Mesothelial cell of epicardium (in vitro differentiated cells): ENCODE measurements around the gene NFE2L1. TPM values are rescaled to one million over a fixed set of nuclear protein-coding genes. Genes with fewer than 3 reads are reported as not detected.

Experiments
- DNase-seq, 2 experiments: peaks; one replicate each; pipeline ENCODE4 v3.0.0; 2021; ENCODE audit warnings: low spot score in 2 of 2; ENCODE audit not compliant: unreplicated experiment in 2 of 2
- H3K27ac Mint-ChIP-seq: 2 replicates; pipeline ENCODE4 v1.8.0; 2021; ENCODE audit warnings: mixed read lengths
- H3K27me3 Mint-ChIP-seq: 2 replicates; pipeline ENCODE4 v1.8.0; 2021; ENCODE audit warnings: low read depth, mixed read lengths
- H3K36me3 Mint-ChIP-seq: 2 replicates; pipeline ENCODE4 v1.8.0; 2021; ENCODE audit warnings: mixed read lengths
- H3K4me1 Mint-ChIP-seq: 2 replicates; pipeline ENCODE4 v1.8.0; 2021; ENCODE audit warnings: mixed read lengths
- H3K4me3 Mint-ChIP-seq: 2 replicates; pipeline ENCODE4 v1.8.0; 2021; ENCODE audit warnings: mild to moderate bottlenecking, moderate library complexity, mixed read lengths
- H3K9me3 Mint-ChIP-seq: 2 replicates; pipeline ENCODE4 v1.8.0; 2021; ENCODE audit warnings: mixed read lengths
- CTCF ChIP-seq: fragments of 200-600 bp; sonication (generic); IDR thresholded peaks from one replicate; pipeline ENCODE4 v1.5.0; 2021; ENCODE audit warnings: antibody characterized with exemption; ENCODE audit not compliant: unreplicated experiment
- total RNA-seq: library from RNA; stranded (reverse); gene quantifications from 3 replicates; pipeline ENCODE4 v1.2.1, GENCODE V29; 2021

Gene NFE2L1
- total RNA-seq, 1 donor from 2014 or later = 134 TPM

- H3K36me3 Mint-ChIP-seq = no peaks in the 10 kb centered on the region
- H3K27me3 Mint-ChIP-seq = no peaks in the 10 kb centered on the region
- no peak for DNase-seq
- no peaks in the 10 kb centered on the region for H3K9me3 Mint-ChIP-seq
- H3K27ac Mint-ChIP-seq = peak overlapping the region; percentile 94
- H3K4me1 Mint-ChIP-seq = peaks cover 36% of the 10 kb centered on the region
- TF ChIP-seq CTCF = no peak
- no peak overlapping the region for H3K4me3 Mint-ChIP-seq
Measured at GRCh38 chr17:48002916-48003416, 45.2 kb upstream of the NFE2L1 start.

GRCh38 chr17:48003417-48004151 lies 44.6 kb upstream of the NFE2L1 start:
- no peaks in the 10 kb centered on the region for H3K9me3 Mint-ChIP-seq
- no peak overlapping the region for H3K4me3 Mint-ChIP-seq
- H3K36me3 Mint-ChIP-seq = no peaks in the 10 kb centered on the region
- H3K4me1 Mint-ChIP-seq = peaks cover 36% of the 10 kb centered on the region
- no peak for DNase-seq
- no peak for TF ChIP-seq CTCF
- no peaks in the 10 kb centered on the region for H3K27me3 Mint-ChIP-seq
- peak overlapping the region; percentile 94 for H3K27ac Mint-ChIP-seq

GRCh38 chr17:48004983-48005382 lies 43.2 kb upstream of the NFE2L1 start:
- Mint-ChIP-seq H3K4me3 (no peak overlapping the region), H3K27ac (peak overlapping the region; percentile 56)
- no peak for DNase-seq

GRCh38 chr17:48006936-48007709 lies 41.0 kb upstream of the NFE2L1 start:
- Mint-ChIP-seq H3K27ac (no peak overlapping the region), H3K27me3 (no peaks in the 10 kb centered on the region)

More at GRCh38 chr17:48004983-48005382, 43.2 kb upstream of the NFE2L1 start:
- H3K27me3 Mint-ChIP-seq = no peaks in the 10 kb centered on the region
- H3K4me1 Mint-ChIP-seq = peaks cover 36% of the 10 kb centered on the region
- H3K36me3 Mint-ChIP-seq = no peaks in the 10 kb centered on the region
- no peak for TF ChIP-seq CTCF
- H3K9me3 Mint-ChIP-seq = no peaks in the 10 kb centered on the region

GRCh38 chr17:48010193-48010592 lies 38.0 kb upstream of the NFE2L1 start:
- H3K4me3 Mint-ChIP-seq = no peak overlapping the region
- TF ChIP-seq CTCF = no peak

More at GRCh38 chr17:48006936-48007709, 41.0 kb upstream of the NFE2L1 start:
- Mint-ChIP-seq H3K9me3 (no peaks in the 10 kb centered on the region), H3K36me3 (no peaks in the 10 kb centered on the region), H3K4me3 (no peak overlapping the region), H3K4me1 (peaks cover 46% of the 10 kb centered on the region)
- TF ChIP-seq CTCF = no peak
- no peak for DNase-seq

More at GRCh38 chr17:48010193-48010592, 38.0 kb upstream of the NFE2L1 start:
- peaks cover 45% of the 10 kb centered on the region for H3K4me1 Mint-ChIP-seq
- no peak overlapping the region for H3K27ac Mint-ChIP-seq
- DNase-seq = no peak
- H3K9me3 Mint-ChIP-seq = no peaks in the 10 kb centered on the region
- peaks cover 19% of the 10 kb centered on the region for H3K27me3 Mint-ChIP-seq
- H3K36me3 Mint-ChIP-seq = no peaks in the 10 kb centered on the region
